Right forelimb (tissue), 1 donor: ENCODE data around the gene MARVELD1.
A peak's percentile ranks its signal among the peaks of the same experiment; 100 is the strongest.
"Not testable (repeated sequence)": the region's sequence is repeated elsewhere in the genome, so short reads cannot be mapped to it uniquely, and the experiment has no call there.

ENCODE experiments used
- DNase-seq: peaks from one replicate; pipeline ENCODE4 v3.0.0-alpha.2; 2018

Gene MARVELD1

DNA sequence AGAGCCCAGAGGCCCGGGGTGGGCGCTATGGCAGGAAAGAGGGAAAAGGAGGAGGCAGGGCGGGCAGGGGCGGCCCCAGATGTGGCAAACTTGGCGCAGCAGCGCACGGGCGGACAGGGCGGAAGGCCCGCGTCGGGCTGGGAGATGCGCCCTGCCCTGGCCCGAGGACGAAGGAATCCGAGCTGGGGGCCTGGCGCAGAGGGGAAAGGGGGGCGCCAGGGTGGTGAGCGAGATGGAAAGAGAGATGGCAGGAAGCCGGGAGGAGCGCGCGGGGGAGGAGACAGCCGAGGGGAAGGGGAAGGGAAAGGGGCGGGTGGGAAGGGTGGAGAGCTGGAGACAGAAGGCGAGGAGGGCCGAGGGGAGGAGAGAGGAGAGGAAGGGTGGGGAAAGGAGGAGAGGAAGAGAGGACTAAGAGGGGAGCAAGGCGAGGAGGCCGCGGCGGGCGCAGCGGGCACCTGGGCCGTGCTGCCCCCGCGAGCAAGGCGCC lies at the start of gene MARVELD1:
TSS of gene MARVELD1 (plus strand) at position 392 of the 487 bp plus-strand sequence. CDS start 147 bp downstream, outside the sequence.
- peak; percentile 94 for DNase-seq

DNA sequence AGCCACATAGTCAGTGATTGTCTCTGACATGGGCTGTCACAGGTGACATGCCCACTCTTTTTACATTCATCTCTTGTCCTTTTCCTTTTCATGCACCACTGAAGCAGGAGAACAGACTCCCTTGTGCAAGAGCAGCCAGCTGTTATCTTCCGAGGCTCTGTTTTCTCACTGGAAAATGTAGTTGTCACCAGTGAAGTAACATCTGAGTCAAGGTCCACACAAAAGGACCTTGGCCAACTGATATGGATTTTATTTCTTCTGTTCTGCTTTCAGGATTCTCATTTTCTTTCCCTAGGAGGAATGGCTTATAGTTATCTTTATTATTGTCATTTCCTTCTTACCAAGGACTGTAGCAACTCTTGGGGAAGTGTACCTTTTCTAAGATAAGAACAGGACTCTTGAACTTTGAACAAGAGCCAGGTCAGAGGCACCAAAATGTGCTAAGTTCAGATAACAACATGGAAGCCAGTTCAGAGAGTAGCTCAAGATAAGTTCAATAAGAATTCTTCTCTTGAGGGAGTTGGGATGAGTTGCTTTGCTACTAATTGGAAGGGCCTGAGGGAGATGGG lies 49.2 kb upstream of the MARVELD1 start:
- DNase-seq: no peak

DNA sequence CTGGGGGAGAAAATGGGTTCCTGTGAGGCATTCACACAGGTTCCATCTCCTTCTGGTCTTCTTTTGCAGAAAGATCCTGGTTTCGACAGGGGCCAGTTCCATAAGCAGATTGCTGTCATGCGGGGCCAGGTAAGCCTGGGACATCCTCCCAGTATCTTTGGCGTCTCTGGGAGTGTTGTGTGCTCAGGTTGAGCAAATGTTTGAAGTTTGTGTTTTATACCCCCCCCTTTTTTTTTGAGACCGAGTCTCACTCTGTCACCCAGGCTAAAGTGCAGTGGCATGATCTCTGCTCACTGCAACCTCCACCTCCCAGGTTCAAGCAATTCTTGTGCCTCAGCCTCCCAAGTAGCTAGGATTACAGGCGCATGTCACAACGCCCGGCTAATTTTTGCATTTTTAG lies 46.5 kb upstream of the MARVELD1 start:
- no peak for DNase-seq

DNA sequence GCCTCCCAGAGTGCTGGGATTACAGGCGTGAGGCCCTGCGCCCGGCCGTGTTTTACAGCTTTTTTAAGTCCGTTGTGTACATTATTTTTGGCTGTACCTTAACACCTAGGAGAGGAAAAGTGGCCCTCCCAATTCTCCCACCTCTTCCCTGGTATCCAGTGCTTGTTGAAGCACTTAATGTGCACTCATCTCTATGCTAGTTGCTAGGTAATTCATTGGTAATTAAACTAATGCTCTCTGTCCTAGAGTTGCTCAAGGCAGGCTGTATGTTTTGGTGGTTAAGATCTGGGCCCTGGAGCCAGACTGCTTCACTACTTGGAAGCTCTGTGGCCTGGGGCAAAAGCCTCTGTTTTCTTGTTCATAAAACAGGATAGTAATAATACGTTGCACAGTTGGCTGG lies 46.1 kb upstream of the MARVELD1 start:
- no peak for DNase-seq

DNA sequence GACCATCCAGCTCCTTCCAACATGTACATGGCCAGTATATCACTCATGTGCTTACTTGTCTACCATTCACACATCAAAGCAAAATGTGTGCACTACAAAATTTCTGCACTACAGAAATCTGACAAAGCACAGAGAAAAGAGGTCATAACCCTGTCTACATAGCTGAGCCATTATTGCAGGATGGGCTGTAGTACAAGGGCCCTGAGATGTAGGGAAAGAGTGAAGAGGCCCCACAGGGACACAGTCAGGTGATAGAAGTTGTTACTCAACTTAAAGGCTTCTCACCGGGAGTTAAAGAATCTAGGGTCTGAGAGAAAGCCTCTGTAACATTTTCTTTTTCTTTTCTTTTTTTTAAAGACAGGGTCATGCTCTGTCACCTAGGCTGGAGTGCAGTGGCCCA lies 44.0 kb upstream of the MARVELD1 start:
- DNase-seq: no peak

DNA sequence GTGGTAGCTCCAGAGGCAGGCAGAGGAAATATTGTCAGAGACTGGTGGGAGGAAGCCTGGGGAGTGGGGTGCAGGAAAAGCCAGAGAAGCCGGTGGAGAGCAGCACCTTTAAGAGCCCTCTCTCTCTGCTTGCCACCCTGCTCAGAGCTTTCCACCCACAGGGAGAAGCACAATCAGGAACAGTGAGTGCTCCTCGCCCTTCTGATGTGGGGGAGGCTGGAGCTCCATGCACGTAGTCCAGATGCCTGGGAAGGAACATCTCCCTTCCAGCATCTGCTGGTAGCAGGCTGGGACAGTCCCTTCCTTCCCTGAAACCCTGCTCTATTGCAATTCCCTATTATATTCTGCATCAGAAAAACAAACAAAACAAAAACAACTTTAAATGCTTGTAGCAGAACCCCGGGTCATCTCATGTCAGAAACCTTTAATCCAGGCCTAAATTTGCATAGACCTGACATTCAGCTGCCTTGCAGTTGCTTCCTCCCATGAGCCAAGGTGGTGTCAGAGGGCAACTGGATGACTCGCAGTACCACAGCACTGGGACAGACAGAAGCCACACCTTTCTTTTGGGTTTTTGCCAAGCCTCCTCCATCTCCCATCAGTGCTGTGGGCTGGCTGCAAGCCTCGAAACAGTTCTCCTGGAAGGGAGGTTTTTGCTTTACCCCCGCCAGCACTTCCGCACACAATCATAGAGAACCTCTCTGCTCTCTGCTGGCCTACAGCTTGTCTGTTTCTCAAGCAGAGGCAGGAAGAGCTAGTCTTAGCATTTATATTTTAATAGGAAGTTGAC lies 39.6 kb upstream of the MARVELD1 start:
- DNase-seq: no peak

DNA sequence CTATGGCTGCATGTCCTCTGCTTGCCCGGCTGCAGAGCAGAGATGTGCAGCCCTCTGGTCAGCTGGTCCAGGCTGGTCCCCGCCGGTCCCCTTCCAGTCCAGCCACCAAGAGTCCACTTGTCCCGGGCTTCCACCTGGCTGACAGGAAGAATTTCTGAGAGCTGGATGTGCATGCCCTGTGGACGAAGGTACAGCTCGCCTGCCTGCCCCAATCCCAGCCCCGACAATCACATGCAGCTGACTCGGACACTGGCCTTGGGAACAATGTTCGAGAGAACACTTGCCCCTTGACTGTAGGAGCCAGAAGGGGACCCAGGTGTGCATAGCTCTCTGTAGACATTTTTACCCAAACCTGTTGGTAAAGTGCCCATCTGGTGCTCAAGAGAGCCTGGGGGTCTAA lies 38.3 kb upstream of the MARVELD1 start:
- DNase-seq: no peak

DNA sequence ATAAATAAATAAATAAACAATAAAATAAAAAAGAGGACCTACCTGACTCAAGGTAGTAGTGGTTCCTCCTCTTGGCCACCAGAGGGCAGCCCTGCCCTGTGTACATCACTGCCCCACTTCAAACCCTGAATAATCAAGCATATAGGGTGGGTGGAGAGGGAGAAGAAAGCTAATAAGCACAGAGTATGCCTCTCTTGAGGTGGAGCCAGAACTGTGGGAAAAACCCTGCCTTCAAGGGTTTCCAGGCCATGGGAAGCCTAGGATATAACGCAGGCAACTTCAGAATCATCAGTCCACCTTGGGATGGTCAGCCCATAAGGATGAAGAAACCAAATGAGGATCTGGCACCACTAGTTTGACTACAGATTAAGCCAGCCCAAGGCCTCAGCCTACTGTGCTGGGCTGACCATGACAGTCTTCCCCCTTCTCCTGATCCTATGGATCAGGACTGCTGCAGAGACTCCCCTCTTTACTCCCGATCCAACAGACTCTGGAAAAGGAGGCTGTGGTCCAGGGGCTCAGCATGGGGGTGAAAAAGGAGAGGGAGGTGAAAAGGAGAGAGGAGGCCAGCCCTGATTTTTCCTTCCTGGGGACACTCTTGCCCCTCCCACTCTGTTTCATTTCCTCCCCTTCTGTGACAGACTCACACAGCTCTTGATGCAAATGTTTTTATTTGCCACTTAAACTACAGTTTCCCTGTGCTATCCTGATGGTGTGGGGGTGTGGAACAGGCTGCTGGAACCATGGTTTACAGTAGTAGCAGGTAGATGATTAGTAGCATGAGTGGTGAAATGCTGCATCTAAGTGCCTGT lies 36.6 kb upstream of the MARVELD1 start:
- no peak for DNase-seq

DNA sequence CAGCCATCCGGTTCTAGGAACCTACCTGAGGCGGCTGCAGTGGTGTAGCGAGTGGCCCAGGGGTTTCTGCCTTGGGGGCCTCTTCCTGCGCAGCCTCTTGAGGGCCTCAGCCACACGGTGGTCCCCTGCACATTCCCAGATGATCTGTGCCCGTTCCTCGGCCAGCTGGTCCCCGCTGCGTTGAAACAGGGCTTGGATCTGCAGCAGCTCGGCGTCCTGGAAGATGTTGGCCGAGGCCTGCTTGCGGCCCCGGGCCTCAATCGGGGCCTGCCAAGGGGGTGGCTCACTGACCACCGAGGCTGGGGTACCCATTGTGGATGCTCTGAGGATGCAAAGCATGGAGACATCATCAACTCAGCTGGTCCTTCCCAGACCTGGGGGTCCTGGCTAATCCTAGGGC lies 33.9 kb upstream of the MARVELD1 start:
- DNase-seq: no peak

DNA sequence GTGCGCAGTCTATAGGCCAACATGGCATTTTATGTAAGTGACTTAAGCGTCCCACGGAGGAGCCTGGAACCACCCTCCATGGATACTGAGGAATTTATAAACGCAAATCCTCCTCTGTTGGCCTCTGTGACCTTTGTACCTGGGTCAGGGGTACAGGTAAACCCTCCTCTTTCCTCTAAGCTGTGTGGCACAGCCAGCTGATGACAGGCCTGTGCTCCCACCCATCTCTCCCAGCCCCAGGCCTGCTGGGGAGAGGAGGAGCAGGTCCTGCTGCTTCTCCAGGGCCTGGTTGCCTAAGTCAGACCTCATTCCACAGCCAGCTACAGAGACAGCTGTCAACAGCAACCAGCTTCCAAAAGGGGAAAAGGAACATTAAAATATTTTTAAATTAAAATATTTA lies 31.5 kb upstream of the MARVELD1 start:
- DNase-seq: no peak

DNA sequence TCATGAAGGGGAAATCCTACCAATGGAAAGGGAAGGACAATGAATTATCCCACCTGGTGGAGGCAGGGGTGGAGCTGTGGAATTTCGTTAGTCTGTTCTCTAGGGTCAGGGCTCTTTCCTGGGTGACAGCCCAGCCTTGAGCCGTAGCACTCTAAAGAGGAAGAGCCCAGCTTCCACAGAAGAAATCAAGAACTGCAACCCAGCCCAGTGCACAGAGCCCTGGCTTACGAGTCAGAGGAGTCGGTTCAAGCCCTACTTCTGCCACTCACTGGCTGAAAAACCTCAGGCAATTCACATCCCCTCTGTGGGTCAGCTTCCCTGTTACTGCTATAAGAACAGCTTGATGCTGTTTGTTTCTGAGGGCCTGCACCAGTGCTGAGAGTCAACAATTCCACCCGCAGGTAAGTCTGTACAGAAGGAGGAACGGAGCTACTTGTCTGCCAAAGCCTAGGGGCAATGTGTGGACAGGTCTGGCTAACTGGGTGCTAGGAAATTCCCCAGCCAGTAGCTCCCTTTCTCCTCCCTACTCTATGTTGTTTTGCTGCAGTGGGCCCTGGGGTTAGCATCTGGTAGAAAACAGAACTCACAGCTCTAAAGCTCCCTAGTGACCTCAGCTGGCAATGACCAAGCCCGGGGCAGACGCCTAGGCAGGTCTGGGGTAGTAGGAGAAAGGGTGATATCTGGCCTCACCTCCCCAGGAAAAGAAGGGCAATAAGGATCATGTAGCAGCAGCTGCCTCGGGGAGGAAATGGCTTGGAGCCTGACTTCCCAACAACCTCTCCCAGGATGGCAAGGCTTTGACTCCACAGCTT lies 29.8 kb upstream of the MARVELD1 start:
- no peak for DNase-seq

DNA sequence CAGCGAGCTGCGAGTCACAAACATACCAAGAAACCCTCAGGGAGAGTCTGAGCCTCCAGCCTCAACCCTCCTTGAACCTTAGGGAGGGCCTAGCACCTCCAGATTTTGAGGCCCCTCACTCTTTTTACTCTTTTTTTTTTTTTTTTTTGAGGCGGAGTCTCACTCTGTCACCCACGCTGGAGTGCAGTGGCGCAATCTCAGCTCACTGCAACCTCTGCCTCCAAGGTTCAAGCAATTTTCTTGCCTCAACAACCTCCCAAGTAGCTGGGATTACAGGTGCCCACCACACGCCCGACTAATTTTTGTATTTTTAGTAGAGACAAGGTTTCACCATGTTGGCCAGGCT lies 29.2 kb upstream of the MARVELD1 start:
- DNase-seq: not testable (repeated sequence)

DNA sequence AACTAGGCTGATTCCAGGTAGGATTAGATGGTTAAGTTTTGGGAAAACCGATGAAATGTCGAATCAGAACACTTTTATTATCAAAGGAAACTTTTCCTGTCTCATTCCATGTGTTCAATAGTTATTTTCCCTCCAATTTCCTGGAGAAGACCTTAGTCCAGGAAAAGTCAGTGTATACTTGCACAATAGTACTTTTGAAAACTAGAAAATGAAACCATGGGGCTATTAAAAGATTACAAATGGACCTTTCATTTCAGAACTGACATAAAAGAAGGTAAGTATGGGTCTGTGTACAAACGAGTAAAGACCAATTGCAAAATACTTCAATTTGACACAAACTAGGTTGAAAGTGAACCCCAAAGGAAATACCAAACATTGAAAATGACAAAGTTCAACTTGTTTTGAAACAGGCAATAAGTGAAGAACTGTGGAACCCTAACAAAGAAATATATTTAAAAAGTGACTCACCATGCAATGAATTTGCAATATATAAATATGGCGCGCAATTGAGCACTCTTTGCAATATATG lies 28.6 kb upstream of the MARVELD1 start:
- DNase-seq: no peak

DNA sequence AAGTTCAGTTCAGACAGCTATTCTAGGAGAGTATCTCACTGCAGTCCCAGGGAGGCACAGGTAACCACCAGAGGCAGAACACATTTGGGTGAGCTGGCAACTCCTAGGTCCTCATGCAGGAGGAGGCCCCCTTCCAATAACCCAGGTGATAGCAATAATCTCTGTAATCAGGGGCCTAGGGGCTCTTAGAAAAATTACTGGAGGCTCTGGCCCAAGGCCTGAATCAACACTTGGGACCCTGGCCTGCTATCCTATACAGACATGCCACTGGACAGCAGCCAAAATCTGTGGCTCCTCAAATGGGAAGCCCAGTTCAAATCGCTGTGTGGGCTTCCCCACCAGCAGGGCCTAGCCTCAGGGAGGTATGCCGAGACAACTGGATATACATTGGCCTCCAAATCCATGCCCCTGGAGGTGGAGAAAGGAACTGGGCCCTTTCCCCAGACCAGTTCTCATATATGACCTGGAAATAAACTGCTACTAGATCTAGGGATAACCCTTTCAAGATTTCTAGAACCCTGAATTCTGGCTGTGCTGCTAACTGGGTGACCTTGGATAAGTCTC lies 28.1 kb upstream of the MARVELD1 start:
- no peak for DNase-seq

DNA sequence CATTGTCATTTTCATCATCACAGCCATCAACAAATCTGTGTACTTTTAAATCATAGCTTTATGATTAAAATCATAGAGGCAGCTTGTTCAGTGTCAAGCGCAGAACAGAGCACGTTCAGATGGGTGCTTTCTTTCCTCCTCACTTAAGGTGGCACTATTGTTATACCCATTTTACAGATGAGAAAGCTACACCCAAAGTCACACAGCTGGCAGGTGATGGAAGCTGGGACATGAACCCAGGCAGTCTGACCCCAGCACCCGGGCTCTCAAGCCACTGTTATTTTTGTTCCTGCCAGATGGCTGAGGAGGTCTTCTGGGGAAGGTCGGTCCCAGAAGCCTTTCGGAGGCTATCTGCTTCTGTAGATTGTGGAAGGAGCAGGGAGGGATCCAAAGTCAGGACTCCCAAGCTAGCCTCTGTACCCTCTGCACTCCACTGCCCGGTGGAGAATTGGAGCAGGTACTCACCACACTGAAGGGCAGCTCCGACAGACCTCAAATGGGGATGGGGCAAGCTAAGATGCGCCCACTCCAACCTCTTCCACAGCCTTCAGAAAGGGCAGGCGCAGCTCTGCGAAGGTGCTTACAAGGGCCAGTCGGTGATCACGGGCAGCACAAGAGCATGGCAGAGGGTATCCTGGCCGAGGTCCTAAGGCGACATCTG lies 27.1 kb upstream of the MARVELD1 start:
- no peak for DNase-seq

DNA sequence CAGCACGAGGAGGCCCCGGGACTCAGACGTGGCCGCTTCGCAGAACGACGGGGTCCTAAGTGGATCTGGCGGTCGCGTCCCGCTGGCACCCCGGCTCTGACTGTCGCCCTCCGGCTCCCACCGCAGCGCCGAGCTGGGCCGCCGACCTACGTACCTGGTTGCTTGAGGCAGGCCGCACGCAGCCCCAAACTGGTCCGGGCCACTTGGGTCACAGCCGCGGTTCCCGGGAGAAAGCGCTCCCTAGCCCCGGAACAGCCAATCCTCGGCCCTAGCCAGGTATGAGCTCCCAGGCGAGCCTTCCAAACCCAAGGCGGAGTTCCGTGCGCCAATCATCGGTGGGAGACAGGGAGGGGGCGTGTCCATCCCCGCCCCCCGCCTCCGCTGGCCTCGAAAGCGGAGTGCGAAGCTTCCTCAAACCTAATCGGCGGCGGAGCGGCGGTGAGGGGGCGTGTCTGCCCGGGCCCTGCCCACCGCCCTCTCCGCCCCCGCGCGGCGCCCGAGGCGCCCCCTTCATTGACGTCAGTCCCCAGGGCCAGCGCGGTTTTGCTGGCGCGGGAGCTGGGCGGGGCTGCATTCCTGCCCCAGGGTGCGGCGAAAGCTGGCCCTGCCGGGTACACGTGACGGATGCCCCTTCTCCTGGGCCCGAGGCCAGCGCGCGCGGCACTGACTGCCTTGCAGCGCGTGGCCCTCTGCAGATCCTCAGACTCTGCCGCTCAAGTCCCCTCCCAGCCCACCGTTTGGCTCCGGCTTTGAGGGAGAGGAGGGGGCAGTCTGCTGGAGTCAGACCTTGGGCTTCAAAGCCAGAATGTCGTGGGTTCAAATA lies 26.4 kb upstream of the MARVELD1 start, which contains the start of gene AVPI1:
TSS of gene AVPI1 (minus strand) at position 280 of the 823 bp plus-strand sequence. CDS start 7,336 bp downstream, outside the sequence.
- DNase-seq: peak; percentile 97

DNA sequence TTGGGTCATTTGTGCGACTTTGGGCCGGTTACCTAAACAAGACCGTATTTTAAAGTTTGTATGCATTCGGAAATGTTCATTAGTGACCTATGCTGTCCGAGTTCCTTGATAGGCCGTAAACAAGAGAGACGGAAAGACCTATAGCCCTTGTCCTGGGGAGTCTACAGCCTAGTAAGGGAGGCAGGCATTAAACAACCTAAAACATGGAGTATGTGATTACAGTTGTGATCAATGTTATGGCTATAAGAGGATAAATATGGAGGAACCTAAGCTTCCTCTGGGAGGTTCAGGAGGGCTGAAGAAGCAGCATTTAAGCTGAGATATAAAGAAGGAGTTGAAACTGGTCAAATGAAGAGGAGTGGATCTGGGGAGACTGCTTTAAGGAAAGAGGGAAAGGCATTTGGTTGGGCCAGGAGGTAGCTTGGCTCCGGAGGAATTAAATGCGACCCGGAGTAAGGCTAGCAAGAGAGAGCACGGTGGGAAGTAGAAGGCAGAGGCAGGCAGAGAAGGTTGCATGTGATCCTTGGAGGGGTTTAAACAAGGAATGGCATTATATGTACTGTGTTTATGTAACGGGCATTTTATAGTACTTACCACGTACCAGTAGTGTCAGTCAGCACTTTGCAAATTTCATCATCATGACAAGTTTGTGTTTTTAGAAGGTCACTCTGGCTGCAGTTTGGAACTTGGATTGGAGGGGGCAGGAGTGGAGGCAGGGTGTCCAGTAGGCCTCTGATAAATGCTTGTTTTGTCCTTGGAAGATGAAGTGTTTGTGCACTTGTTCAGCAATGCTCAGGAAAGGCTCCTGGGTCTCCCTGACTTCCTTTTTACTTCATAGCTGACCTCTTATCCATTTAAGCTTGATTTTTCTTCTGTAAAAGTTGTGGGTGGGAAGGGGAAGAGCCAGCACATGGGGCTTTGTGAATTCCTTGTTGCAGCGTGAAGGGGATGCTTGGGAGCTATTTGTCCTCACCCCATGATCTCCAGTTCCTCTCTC lies 25.4 kb upstream of the MARVELD1 start:
- no peak for DNase-seq

DNA sequence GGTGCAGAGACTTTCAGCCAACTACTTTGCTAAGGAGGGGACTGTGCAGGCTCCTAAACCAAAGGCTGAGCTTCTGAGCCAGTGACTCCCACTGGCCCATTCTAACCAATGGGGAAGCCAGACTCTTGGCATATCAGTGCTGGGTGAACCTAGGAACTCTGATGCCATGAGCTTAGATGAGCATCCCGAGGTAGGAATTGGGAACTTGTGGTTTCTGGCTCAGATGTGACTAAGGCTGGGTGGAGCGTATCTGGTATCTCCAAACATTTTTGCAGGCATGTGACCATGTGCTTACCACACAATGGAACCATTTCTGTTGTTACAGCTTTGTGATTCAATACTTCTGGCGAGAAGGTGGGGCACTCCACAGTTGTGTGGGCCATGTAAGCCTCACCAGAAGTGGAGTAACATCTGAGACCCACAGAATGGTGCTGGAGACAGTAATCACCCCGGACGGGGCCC lies 23.9 kb upstream of the MARVELD1 start:
- DNase-seq: no peak

DNA sequence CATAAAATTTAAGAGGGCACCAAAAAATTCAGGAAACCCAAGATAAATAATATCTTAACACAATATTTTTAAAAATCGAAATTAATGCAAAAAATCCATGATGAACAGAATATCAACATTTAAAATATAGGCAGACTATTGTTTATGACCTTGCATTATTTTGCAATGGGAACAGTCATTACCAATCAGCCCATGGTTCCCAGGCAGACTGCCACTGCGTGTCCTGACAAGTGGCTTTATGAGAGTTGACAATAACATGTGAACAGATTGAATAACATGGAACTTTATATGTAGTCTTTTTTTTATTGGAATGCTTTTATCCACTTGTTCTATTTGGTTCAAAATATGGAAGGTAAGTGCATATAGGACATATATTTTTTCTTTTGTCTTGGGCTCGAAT lies 23.4 kb upstream of the MARVELD1 start:
- no peak for DNase-seq
